NCI-H1092 treated with DMSO at 0.1 percent for 48 hours (cell line): ENCODE measurements around the gene GSK3B.

Source experiments
- DNase-seq: peaks from one replicate; lab custom pipeline; 2025; lab: John Stamatoyannopoulos, UW

GSK3B gene

DNA sequence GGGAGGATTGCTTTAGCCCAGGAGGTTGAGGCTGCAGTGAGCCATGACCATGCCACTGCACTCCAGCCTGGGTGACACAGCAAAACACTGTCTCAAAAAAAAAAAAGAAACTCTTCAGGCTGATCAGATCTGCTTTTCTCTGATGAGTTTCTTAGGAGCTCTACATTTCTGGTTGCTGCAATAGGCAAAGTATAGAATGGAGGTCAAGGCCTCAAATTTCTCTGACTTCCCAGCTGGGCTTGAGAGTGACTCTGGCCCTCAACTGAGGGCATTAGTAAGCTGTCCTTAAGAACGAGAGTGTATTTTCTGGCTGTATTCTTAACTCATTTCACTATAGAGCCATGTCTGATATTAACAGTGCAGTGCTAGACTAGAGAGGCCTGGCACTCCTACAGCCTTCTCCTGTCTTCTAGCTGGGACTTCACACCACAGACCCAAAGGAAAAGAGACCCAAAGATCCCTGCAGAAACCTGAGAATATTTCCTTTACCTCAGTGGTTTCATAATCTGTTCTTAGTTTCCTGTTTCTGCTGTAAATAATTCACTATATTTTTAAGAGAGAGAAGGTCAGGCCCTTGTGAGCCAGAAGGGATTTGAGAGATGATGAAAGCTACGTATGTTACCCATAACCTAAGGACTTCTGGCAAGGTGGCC lies 314.4 kb downstream of the GSK3B start:
- DNase-seq: no peak

DNA sequence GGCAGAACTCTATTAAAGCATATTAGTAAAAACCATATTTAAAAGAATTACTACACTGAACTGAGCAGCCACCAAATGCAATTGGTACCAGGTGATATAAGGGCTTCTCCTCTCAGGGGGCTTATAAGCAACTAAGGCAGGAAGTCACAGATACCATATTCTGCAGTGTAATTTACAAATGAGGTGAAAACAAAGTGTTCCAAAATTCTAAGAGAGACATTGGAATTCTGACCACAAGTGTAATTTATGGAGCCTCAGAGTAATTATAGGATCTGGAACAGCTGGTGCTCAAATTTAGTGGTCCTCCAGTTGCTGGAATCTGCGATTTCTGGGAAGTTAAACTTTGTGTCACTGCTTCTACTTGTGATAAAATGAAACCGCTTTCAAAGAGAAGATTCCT lies 315.4 kb downstream of the GSK3B start:
- no peak for DNase-seq

DNA sequence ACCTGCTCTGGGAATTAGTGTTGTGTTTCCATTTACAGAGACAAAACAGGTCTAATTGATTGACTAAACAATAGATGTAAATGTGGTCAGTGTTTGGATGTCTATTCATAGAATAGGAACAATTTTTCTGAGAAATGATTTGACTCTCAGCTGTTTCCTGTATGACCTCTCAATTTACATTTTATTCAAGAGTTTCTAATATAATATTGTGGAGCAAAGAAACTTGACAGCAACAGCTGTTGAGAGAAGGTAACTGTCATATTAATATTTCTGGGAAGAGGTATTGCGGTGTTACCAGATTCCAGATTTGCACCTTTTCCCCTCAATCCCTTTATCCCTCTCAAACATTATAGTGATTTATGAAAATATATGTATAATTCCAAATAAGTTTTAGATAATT lies 316.1 kb downstream of the GSK3B start:
- no peak for DNase-seq

DNA sequence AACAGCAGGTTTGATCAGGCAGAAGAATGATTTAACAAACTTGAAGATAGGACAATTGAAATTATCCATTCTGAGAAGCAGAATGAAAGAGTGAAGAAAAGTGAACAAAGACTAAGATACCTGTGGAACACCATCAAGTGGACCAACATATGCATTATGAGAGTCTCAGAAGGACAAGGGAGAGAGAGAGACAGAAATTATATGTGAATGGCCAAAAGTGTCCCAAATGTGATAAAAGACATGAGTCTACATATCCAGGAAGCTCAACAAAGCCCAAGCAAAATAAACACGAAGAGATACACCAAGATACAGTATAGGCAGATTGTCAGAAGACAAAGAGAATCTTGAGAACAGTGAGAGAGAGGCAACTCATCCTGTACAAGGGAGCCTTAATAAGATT lies 317.9 kb downstream of the GSK3B start:
- DNase-seq: no peak

DNA sequence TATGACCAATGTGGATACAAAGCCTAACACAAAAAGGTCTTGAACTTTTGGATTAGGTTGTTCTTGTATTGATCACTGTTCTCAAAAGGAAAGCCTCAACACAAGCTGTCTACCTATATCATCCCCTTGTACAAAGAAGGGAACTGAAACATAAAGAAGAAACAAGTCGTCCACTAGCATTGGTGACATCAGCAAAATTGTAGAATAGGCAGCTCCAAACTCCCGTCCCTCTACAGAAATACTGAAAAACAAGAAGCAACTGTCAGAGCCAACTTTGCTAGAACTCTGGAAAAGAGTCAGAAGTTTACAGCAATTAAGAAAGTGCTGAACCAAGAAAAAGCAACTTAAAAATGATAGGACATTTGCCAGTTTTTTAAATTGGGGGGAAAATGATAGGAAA lies 319.8 kb downstream of the GSK3B start:
- DNase-seq: no peak
